IPS-NIHi11 (cell line): Measurements from ENCODE around the gene MMS22L.

Experiments
- DNase-seq: peaks from one replicate; pipeline ENCODE4 v3.0.0; 2012; ENCODE audit warnings: mixed read lengths, low spot score

MMS22L gene

DNA sequence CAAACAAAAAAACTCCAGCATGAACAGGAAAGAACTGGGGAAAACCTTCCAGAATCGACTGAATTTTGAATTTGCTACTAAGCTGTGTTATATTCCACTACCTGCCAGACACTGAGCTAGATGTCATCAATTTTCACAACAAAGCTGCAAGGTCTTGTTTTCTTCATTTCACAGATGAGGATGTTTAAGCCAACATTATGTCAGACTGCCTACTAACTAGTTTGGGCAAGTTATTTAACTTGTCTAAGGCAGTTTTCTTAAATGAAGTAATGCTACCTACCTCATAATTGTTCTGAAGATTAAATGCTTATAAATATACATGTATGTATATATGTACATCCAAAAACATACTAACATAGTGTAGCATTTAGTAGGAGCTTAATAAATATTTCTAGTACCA, 144.4 kb downstream of the MMS22L start:
- DNase-seq: no peak

- DNase-seq: no peak
Measured at GRCh38 chr6:97136626-97137358, 146.2 kb downstream of the MMS22L start.

- DNase-seq: no peak
Measured at GRCh38 chr6:97133067-97133466, 149.9 kb downstream of the MMS22L start.

- no peak for DNase-seq
Measured at GRCh38 chr6:97129106-97129505, 153.9 kb downstream of the MMS22L start.

GRCh38 chr6:97128507-97128906, 154.5 kb downstream of the MMS22L start:
- no peak for DNase-seq

- no peak for DNase-seq
Measured at GRCh38 chr6:97123652-97124051, 159.4 kb downstream of the MMS22L start.

DNA sequence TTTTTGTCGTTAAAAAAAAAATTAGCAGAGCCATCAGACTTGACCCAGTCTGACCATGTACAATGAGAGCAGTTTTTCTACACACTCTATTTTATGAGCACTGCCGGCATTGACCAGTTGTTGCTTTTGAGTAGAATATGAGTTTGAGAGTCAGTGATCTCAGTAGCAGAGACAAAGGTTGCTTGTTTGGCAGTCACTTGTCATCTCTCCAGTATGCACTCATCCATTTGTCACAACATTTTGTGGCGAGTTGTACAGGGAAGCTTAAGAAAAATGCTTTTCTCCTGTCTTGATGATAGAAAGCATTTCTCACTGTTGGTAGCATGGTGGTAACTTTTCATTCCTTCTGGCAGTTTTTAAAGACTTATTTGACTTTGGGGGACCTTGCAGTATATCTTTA, 159.9 kb downstream of the MMS22L start:
- no peak for DNase-seq

DNA sequence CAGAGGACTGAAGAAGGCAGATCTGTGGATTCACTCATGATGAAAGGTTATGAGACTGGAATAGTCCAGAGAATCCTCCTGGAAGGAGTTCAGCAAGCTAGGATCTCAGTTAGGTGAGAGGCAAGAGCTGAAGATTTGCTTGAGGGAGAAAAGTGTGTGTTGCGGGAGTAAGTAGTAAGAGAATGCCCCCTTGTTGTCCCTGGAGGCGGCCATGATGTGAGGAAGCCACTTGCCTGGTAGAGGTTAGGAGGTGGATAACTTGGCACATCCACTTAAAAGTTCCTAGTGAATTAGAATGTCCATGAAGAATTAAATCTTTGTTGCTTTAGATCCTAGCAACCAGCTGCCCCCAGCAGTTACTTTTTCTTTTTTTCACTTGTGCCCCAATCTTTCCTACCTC, 162.5 kb downstream of the MMS22L start:
- no peak for DNase-seq

DNA sequence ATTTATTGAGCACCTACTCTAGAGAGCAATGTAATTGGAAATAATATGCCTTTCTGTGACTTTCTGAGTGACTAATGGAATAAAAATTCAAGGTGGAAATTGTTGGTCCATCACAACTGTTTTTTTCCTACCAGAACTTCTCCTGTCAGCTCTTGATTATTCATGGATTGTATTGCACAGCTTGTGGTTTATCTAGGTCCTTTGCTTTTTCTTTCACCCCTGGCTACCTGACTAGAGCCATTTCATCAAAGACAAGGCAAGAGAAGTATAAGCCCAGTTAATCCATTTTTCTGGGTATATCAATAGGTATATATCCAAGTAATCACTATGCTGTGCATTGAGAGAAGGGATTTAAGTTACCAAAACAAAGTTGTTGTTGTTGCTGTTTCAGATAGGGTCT, 168.4 kb downstream of the MMS22L start:
- no peak for DNase-seq

DNA sequence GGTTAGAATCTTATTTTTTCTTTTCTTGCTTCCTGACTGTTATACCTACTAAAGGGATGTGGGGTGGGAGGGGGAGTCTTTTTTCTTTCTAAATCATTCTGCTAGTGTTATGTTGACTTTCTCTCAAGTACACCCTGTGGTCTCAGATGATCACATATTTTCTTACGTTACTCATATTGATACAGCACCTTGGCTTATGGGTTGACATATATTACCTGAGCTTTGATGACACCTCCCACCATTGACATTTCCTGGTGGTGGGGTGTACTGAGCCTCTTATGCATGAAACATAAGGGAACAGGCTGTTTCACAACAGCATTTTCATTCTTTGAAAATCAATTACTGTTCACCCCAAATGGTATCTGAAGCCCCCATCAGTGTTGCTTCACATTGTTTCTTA, 169.8 kb downstream of the MMS22L start:
- DNase-seq: no peak

- no peak for DNase-seq
Measured at GRCh38 chr6:97111243-97111642, 171.8 kb downstream of the MMS22L start.

DNA sequence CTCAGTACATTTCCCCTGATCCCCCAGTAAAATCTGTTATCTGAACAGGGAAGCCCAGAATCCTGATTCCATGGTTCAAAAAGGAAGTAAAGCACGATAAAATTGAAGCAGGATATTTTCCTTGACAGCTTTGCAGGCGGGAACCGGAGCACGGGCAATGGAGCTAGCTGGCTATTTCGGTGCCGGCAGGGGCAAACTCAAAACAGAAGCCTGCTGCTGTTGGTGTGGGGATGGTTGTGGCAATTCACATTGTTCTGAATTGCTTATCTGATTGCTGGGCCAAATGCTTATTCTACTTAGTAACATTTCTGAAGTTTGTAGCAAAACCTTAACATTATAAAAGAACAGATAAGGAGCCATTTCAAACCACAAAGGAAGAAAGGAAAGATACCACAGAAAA, 172.4 kb downstream of the MMS22L start:
- no peak for DNase-seq

DNA sequence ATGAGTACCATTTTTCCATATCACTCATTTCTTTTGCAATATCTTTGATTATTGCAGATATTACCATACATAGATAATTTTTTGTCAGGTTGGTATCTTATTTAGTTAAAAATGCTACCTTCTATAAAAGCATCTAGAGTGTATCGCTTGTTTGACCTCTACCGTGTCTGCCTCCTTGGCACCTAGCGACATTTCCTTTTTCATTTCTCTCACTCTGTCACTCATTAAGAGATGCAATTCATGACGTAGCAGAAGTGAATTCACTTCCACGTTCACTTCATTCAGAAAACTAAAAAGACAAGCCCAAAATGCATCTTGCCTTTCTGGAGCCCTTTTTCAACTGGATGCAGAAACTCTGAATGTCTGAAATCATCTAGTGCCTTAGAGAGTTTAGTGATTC, 172.9 kb downstream of the MMS22L start:
- DNase-seq: no peak

- DNase-seq: no peak
Measured at GRCh38 chr6:97109444-97109843, 173.6 kb downstream of the MMS22L start.

DNA sequence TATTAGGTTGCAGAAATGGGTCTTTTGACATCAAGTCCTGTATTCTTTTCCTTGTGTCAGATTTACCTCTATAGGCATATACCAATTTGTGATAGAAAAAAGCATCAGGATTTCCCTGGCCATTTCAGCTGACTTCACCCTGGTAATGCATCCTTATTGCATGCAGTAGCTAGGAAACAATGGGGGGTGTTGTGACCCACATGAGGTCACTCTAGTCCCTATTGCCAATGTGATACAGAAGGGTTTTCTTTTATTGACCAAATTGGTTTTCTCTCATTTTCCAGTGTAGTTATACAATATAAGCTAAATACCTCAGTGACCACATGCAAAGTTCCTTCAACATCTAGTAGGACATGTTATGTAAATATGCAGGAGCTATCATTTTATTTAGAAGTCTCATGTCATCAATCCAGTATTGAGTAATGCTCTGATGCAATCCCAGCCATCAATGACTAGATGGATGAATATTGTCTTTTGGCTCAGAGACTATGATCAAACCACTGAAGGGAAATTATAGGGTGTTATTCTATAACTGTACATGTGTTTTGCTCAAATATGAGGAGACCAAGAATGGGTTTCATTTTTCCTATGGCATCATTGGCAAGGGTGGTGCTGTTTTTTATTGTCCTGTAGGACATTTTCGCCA, 180.7 kb downstream of the MMS22L start:
- no peak for DNase-seq

DNA sequence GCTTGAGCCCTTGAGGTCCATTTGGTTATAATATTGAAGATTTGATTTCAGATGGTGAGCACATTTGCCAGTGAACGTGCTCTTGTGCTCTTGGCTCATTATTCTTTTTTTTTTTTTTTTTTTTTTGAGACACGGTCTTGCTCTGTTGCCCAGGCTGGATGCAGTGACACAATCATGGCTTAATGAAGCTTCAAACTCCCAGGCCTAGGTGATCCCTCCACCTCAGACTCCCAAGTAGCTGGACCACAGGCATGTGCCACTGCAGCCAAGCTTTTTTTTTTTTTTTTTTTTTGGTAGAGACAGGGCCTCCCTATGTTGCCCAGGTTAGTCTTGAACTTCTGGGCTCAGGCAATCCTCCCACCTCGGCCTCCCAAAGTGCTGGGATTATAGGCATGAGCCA, 182.3 kb downstream of the MMS22L start:
- no peak for DNase-seq

DNA sequence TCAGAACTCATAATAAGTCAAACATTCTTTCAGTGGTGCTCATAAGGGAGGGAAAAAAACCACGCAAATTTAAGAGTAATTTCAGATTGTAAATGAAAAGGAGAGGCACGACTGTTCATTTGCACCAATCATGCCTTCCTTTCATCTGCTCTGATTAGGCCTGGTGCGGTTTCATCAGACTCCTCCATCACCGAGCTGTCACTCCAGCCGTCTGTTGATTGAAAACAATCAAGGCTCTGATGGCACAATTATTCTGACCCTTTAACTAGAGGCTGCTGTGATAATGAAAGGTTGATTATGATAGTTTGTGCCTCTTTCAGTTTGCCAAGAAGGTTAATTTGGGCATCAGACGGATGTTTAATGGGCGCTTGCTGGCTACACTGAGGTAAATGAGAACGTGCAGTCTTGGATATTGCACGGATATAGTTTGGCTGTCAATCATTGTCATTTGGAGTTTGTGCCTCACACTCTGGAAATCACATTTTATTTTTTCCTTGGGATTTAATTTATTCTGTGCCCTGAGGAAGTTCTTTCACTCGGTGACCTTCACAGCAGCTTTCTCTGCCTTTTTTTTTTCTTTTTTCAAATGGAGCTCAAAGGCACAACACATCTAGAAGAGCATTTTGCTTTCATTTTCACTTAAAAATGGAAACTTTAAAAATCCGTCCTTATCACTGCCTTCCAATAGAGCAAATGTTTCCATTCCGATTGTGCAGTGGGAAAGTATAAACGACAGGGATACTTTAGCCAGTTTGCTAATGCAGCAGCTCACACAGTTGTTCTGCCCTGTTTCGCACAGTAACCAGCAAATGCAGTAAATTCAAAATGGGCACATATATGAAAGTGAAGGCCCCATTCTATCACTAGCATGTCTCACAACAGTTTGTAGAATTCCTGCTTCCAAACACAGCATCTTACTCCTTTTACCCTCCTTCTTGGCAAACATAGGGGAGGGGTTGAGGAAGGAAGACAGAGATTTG, 185.7 kb downstream of the MMS22L start:
- DNase-seq: no peak

GRCh38 chr6:97095311-97095850, 187.6 kb downstream of the MMS22L start:
- DNase-seq: no peak

GRCh38 chr6:97094376-97094775, 188.6 kb downstream of the MMS22L start:
- no peak for DNase-seq

DNA sequence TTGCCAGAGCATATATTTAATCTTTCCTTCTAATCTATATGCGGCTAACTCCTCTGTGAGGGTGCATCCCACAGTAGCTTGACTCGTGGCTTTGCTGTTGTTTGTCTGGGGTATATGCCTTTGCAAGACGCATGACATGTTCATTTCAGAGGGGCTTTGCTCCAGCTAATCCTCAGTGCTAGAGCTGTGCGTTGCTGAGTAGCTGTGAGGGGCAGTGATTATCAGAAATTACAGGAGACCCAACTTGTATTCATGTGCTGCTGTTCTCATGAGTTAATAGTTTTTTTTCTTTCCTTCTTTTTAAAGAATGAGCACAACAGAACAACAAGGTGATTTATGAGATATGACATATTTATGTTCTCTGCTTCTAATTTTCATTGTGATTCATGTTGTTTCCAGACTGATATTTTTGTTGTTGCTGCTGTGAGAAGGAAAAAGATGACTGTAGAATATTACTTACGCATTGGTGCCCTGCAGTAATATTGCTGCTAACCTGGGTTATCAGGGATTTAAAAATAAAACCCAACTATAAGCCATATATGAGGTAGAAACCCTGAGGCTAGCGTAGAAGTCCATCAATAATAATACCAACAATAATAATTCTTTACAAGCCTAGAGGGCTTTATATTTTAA, 190.2 kb downstream of the MMS22L start:
- no peak for DNase-seq
